Femur (tissue), 1 donor: ENCODE measurements around the gene CMTM5.

Experiments used
- DNase-seq: peaks from one replicate; pipeline ENCODE4 v3.0.0-alpha.2; 2017

The CMTM5 gene

GRCh38 chr14:23358553-23359166 is 18.2 kb upstream of the CMTM5 start:
- peak; percentile 13 for DNase-seq

- peak; percentile 16 for DNase-seq
Observed at GRCh38 chr14:23359167-23359626, 17.6 kb upstream of the CMTM5 start.

- DNase-seq, result peak; percentile 17
Observed at GRCh38 chr14:23359722-23360447, 17.0 kb upstream of the CMTM5 start.

GRCh38 chr14:23360496-23360895 is 16.4 kb upstream of the CMTM5 start:
- DNase-seq, result no peak

- DNase-seq, result peak; percentile 53
Observed at GRCh38 chr14:23361320-23361719, 15.5 kb upstream of the CMTM5 start.

GRCh38 chr14:23361763-23362162 is 15.1 kb upstream of the CMTM5 start:
- DNase-seq, result no peak

- DNase-seq, result no peak
Observed at GRCh38 chr14:23362200-23362599, 14.6 kb upstream of the CMTM5 start.

GRCh38 chr14:23364164-23365035 is 12.4 kb upstream of the CMTM5 start:
- peak; percentile 74 for DNase-seq

GRCh38 chr14:23365036-23365731 is 11.7 kb upstream of the CMTM5 start, which contains the start of gene EFS:
Gene EFS, minus strand, starts transcription at chr14:23365172. Its CDS starts 147 bp downstream, at chr14:23365025.
- DNase-seq, result peak; percentile 84

GRCh38 chr14:23365732-23366425 is 11.0 kb upstream of the CMTM5 start:
- DNase-seq, result no peak

- peak; percentile 91 for DNase-seq
Observed at GRCh38 chr14:23366426-23366921, 10.4 kb upstream of the CMTM5 start.

GRCh38 chr14:23370221-23370620 is 6.6 kb upstream of the CMTM5 start:
- no peak for DNase-seq

- DNase-seq, result no peak
Observed at GRCh38 chr14:23371865-23372264, 5.0 kb upstream of the CMTM5 start.

GRCh38 chr14:23372509-23372908 is 4.3 kb upstream of the CMTM5 start, which contains the start of gene IL25:
Gene IL25, plus strand, starts transcription at chr14:23372809.
- DNase-seq, result no peak

GRCh38 chr14:23373041-23373440 is 3.8 kb upstream of the CMTM5 start:
- no peak for DNase-seq

- no peak for DNase-seq
Observed at GRCh38 chr14:23375527-23376251, 1.2 kb upstream of the CMTM5 start.

- no peak for DNase-seq
Observed at GRCh38 chr14:23377198-23377550, 328 bp downstream of the CMTM5 start.

GRCh38 chr14:23377573-23378563 is 1.0 kb downstream of the CMTM5 start:
- DNase-seq, result no peak

GRCh38 chr14:23378612-23379220 is 1.9 kb downstream of the CMTM5 start:
- no peak for DNase-seq
